Stimulated activated CD8-positive, alpha-beta memory T cell treated with anti-CD3 and anti-CD28 coated beads, Interleukin-4, amount 100 ng/mL, for 4 hours (primary cell): ENCODE measurements around the gene TBX2.
"Not testable (repeated sequence)": the region's sequence is repeated elsewhere in the genome, so short reads cannot be mapped to it uniquely, and the experiment has no call there.

Experiments used
- DNase-seq, 2 donors: peaks; one replicate each; pipeline ENCODE4 v3.0.0-alpha.2; 2020; ENCODE audit warnings: low read depth in 2 of 2, low spot score in 1 of 2

TBX2 gene

DNA sequence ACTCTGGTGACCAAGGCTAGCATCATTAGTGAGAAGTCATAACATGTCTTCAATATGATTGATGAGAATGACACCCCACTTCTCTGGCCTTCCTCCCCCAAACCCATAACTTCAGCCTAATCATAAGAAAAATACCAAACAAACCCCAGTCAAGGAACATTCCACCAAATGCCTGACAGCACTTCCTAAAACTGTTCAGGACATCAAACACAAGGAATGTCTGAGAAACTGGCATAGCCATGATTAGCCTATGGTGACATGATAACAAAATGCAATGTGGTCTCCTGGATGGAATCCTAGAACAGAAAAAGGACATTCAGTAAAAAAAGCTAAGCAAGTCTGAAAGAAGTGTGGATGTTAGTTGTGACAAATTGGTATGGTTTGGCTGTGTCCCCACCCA, 27.9 kb downstream of the TBX2 start:
- no peak for DNase-seq

DNA sequence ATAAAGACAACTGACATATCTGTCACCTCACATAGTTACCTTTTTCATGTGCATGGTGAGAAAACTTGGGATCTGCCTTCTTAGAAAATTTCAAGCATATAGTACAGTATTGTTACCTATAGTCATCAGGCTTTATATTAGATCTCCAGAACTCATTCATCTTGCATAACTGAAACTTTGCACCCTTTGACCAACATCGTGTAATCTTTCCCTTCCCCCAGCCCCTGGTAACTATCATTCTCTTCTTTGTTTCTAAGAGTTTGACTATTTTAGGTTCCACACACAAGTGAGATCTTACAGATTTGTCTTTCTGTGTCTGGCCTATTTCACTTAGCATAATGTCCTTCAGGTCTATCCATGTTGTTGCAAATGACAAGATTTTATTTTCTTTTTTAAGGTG, 29.6 kb downstream of the TBX2 start:
- DNase-seq, result no peak

DNA sequence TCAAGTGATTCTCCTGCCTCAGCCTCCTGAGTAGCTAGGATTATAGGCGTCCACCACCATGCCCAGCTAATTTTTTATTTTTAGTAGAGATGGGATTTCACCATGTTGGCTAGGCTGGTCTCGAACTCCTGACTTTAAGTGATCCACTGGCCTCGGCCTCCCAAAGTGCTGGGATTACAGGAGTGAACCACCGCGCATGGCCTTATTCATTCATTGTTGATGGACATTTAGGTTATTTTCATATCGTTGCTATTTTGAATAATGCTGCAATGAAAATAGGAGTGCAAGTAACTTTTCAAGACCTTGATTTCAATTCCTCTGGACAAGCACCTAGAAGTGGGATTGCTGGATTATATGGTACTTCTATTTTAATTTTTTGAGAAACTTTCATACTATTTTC, 30.2 kb downstream of the TBX2 start:
- DNase-seq, result not testable (repeated sequence)

DNA sequence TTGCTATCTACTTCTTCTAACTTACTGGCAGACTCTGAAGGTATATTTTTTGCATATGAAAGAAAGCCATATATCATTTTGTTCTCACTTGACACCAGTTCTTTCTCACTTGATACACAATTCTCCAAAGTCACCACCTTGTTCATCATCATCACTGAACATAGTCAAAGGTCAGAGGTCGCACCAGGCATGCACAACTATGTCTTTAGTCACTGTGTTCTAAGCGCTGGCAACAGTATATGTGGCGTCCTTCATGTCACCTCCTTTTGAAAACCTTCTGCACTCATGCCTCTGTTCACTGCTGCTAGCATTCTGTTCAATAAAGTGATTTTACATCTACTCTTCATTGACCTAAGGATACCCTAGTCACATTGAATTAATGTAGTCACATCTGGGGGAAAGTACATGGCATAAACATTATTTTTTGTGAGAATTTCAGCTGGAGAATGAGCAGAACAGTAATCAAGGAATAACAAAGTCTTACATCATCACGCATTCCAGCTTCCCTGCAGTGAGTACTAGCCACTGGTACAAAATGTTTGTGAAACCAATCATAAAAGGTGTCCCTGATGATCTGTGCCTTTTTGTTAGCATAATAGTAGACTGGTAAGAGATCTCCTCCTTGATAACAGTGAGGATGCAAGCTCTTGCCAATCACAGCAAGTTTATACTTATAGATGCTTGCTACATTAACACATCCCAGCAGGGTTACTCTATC, 32.1 kb downstream of the TBX2 start:
- DNase-seq, result no peak

DNA sequence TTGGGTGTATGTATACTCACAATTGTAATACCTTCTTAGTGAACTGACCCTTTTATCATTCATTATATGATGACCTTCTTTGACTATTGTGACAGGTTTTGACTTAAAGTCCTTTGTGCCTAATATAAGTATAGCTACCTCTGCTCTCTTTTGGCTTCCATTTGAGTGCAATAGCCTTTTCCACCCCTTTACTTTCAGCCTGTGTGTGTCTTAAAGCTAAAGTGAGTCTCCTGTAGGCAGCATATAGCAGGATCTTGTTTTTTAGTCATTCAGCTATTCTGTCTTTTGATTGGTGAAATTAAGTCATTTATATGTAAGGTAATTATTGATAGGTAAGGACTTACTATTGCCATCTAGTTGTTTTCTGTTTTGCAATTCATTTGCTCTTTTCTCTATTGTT, 36.6 kb downstream of the TBX2 start:
- no peak for DNase-seq

DNA sequence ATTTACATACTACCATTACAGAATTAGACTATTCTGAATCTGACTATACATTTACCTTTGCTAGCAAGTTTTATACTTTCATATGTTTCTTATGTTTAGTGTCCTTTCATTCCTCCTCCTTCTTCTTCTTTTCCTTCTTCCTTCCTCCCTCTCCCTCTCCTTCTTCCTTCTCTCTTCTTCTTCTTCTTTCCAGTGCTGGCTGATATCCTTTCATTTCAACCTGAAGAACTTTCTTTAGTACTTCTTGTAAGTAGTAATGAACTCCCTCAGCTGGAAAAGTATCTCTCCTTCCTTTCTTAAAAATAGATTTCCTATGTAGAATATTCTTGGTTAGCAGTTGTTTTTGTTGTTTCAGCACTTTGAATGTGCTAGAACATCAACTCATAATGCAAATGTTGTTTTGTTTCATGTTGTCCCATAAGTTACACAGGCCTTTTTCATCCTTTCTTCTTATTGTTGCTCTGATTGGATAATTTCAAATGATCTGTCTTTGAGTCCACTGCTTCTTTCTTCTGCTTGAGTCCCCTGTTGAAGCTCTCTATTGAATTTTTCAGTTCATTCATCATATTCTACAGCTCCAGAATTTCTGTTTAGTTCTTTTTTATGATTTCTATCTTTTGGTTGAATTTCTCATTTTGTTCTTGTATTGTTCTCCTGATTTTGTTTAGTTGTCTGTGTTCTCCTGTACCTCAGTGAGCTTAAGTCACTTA, 37.5 kb downstream of the TBX2 start:
- no peak for DNase-seq

DNA sequence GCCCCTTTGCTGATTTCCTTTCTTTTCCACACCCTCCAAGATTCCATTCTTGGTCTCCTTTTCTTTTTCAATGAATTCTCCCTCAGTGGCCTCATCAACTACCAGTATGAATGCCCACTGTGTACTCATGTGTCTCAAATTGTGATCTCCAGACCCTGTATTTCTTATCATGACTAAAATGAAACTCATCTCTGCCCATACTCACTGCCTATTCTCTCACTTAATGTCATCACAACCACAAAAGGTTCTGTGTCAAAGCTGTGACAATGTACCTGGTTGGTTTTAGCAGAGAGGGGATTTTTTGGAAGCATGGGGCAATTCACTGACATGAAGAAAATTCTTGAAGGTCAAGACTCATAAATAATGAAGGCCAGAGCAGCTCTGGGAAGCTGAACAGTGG, 41.1 kb downstream of the TBX2 start:
- no peak for DNase-seq

DNA sequence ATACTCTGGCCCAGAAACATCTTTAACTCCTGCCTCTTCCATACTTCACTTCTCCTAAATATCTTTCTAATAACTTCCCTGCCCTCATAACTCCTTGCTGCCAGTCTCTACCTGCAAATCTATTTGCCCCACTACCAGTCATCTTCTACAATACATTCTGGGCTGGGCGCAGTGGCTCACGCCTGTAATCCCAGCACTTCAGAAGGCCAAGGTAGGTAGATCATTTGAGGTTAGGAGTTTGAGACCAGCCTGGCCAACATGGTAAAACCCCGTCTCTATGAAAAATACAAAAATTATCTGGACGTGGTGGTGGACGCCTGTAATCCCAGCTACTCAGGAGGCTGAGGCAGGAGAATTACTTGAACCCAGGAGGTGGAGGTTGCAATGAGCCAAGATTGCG, 41.9 kb downstream of the TBX2 start:
- not testable (repeated sequence) for DNase-seq

DNA sequence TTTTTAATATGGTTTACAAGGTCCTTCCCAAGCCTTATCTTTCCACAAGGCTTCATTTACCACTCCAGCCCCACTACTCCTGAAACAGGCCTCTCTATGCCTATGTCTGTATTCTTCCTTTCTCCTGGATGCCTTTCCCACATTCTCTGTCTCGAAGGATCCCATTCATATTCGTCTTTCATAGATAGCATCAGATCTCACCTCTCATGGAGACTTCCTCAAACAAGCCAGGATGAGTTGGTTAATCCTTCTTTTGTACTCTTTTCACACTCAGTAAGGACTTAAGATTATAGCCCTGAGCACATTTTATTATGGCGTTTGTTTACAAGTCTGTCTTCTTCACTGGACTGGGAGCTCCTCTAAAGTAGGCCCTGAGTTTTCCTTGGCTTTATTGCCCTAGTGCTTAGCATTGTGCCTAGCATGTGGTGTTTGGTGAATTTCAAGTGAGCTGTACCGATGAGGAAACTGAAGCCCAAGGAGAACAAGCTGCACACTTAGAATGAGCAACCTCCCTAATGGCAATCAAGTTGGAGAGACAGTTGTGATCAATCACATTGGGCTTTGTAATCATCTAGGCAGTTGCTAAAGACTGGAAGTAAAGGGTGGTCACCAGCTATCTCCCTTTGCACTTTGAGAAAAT, 42.6 kb downstream of the TBX2 start:
- no peak for DNase-seq

DNA sequence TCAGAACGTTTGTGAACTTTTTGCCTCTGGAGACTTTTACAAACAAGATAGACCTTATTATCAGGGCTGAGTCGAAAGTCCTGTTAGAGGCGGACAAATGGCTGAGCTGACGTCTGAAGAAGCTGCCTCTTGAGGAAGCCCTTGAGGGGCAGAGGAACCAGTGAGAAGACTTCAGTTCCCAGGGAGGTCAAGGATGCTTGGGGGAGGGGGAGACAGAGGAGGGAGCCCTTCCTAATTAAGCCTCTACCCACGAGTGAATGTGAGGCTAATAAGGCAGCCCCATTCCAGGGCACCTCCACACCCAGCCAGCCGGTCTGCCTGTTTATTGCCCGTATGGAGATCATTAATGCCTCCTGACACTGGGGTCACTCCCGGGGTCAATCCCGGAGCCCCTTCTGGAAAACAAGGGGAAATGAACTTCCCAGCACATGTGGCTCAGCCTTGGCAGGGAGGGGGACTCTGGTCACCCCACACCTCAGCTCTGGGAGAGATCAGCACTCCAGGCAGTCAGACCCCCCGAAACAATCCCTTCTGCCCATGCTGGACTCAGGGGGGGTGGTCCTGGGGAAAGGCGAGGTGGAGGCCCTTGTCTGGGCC, 43.3 kb downstream of the TBX2 start:
- DNase-seq, result no peak

DNA sequence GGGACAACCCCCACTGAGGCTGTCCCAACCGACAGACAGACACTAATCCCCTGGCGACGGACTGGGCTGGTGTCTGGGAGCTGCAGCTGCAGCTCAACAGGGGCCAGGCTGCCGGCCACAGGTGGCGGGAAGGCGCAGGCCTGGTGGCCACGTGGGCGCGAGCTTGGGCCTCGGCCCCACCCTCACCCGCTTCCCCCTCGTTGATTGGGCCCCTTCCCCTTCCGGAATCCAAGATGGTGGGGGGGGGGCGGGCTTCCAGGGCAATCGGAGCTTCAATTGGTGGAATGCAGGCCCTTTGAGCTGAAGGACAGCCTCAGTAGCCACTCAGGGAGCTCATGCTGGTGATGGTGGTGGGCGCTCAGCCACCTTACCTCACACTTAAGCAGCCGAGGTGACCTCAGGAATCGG, 43.8 kb downstream of the TBX2 start:
- DNase-seq, result no peak

DNA sequence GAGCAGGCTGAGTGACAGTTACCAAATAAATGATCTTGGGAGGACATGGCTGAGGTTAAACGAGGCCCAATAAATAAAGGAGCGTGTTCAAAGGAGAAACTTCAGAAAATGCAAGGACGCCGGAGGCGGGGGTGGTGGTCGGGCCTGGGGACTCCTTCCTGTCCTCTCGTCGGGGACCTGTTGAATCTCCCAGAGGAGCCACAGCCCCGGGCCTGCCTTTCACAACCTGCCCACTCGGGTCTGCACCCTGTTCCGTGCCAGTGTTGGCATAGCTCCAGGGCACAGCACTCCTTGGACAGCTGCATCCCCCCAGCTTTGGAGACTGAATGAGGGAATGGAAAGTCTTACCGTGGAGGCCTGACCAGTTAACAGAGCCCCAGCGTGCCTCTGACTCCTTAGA, 44.4 kb downstream of the TBX2 start:
- DNase-seq, result no peak

DNA sequence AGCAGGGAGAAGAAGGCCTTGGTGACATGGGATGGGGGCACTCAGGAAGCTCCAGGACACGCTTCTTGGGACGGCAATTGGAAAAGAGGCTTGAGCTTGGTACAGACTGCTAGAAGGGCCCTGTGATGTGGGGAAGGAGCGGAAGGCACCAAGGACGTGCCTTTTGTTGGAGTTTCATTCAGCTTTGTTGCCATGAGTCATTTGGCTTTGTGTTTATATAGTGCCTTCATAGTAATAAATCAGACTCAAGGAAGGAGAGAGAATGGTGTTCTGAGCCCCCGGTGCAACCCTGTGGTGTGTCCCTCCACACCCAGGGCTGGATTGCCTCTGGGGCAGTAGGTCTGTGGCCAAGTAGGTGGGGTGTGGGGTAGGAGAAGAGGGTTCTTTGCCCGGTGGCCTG, 45.2 kb downstream of the TBX2 start:
- no peak for DNase-seq

DNA sequence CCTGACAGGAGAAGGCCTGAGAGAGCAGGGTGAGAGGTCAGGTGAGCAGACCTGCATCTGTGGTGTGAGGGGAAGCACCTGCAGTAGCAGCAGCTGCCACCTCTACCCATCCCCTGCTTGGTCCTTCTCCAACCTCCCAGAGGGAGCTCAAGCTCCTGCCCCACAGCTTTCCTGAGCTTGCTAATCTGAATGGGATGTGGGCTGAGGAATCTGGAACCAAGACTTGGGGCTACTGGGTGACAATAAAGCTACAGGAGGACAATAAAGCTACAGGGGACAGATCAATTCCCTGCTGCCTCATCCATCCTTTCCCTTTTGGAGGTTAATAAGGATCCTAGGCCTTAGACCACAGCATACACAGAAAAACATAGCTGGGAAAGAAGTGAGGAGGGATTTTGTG, 47.7 kb downstream of the TBX2 start:
- no peak for DNase-seq

DNA sequence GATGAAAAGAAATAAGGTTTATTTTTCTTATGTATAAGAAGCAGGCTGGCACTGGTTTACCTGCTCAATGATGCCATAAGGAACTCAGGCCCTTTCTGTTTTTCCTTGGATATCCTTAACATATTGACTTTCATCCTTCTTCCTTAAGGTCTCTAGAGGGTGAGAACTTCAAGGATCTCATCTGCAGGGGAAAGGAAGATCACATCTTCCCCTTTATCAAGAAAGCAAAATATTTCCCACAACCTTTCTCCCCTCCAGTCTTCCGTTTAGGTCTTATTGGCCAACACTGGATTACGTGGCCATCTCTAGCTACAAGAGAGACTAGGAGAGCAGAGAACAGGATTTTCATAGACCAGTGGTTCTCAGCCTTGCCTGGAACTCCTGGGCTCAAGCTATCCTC, 48.4 kb downstream of the TBX2 start:
- DNase-seq, result no peak

DNA sequence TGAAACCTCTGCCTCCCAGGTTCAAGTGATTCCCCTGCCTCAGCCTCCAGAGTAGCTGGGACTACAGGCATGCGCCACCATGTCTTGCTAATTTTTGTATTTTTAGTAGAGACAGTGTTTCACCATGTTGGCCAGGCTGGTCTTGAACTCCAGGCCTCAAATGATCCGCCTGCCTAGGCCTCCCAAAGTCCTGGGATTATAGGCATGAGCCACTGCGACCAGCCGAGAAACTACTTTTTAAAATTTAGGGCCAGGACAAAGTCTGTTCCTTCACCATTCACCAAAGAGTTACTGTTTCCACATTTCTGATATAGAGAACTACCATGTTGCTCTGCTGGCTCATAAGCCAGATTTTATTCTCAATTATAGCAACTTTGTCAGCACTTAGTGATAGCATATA, 49.5 kb downstream of the TBX2 start:
- DNase-seq, result not testable (repeated sequence)

DNA sequence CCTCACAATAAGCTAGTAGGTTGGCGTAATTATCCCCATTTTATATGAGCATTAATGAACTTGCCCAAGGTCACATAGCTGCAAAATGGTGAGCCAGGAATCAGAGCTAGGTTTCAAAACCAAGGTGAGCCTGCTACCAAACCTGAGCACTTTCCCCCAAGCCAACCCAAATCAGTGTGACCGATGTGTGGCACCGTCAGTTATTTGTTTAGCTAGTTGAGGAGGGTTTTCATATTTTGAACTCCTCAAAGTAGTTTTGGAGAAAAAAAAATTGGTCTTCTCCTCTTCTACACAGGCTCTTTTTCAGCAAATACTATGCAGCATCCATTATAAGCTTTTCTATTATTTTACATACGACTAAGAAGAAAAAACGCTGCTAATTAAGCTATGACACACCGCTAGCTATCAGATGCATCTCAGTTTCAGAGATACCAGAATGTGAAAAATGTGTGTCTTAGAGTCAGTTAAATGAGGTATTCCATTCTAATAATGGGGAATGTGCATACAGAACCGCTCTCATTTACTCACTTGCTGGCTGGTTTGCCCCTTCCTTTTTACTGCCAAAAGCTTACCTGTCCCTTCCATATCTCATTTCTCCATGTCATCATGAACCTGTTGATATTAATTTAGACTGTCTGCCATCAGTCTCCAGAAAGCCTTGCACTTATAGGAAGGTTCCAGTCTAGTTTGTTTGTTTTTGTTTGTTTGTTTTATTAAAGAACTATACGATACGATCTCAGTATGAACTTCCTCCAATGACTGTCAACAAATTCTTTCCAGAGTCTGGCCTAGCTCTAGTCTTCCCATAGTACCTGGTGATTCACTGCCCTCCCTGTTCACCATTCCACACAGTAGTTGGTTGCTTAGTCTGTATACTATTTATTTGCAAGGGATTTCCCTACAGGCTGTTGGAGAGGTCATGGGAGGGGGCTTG, 50.3 kb downstream of the TBX2 start:
- DNase-seq, result no peak

DNA sequence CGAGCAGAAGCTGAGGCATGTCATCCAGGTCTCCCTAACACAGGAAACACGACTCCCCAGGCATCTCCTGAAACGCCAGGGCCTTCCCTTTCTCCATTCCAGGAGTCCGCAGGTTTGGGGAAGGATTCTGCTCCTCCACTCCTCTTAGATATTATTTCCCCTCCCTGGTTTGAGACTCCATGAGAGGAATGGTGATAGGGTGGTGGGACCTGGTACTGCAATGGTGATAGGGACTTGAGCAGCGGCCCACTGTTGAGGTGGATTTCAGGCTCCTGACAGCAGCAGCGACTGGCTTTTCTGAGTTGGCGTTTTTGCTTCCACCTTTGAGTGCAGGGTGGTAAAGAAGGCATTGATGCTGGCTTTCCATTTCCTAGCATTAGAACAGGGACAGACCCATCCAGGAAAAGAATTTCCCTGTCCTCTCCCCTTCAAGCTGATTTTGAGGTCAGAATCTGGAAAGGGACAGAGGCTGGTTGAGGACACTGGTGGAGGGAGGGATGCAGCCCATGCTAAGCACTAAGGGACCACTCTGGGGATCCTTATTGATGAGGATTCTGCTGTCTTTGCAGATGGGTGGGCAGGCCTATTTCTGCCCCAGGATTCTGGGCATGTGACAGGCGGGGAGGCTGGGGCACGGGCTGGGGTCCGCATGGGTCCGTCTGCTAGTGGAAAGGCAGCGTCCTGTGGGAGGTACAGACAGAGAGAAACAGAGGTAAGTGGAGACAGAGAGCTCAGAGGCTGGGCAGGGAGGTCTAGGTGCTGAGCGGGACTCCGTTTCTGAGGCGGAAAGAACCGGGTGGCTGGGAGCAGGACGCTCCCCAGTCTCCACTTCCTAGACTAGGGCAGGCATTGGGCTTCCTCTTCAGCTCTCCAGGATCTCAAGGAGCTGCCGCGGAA, 51.2 kb downstream of the TBX2 start:
- DNase-seq, result no peak

DNA sequence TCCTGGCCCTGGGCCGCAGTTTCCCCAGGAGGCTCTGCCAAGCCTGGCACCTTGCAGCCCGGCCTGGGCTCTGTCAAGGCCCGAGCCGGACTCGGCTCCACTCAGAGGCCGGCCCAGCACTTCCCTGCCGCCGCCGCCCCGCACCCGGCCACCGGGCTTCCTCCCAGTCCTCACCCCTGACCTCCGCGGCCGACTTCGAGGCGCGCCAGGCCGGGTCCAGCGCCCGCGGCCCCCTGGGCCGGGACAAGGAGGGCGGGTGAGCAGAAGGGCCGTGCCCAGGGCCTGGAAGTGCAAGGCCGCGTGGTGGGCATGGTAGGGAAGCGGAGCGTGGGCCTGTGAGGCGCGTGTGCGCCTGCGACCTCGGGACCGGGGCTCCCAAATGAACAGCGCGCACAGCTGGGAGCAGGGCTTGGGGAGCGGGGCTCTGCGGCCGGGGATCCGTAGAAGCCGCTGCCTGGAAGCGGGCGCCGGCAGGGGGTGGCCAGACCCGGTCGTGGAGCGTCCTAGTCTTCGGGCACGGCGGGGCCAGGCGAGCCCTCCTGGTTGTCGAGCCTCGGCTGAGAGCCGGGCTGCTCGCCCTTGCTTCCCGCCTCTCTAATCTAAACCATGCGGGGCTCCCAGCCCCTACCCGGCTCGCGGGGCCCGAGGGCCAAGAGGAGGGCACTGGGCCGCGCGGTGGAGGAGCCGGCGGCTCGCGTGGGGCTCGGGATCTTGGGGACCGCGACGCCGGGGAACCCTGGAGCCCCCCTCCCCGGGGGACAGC, 52.1 kb downstream of the TBX2 start:
- no peak for DNase-seq
